Measurements from ENCODE around the gene WDR64.

DNA sequence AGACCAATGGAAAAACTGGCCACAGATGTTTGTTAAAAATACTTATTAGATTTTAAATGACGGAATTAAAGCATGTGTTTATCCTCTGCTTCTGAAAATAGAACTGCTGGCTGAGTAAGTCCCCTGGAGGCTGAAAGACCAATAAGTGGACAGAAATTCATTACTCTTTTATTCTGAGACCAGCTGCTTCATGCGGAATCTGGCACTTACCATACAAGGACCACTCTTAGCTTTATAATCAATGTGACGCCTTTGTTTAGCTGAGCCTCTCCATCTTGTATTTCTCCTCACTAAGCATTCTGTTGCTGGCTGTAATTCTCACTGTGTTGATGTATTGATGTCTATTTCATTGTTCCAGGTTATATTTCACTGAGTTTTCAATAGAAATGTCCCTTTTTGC is 189.6 kb downstream of the WDR64 start:
- TF ChIP-seq, protein P1, sequence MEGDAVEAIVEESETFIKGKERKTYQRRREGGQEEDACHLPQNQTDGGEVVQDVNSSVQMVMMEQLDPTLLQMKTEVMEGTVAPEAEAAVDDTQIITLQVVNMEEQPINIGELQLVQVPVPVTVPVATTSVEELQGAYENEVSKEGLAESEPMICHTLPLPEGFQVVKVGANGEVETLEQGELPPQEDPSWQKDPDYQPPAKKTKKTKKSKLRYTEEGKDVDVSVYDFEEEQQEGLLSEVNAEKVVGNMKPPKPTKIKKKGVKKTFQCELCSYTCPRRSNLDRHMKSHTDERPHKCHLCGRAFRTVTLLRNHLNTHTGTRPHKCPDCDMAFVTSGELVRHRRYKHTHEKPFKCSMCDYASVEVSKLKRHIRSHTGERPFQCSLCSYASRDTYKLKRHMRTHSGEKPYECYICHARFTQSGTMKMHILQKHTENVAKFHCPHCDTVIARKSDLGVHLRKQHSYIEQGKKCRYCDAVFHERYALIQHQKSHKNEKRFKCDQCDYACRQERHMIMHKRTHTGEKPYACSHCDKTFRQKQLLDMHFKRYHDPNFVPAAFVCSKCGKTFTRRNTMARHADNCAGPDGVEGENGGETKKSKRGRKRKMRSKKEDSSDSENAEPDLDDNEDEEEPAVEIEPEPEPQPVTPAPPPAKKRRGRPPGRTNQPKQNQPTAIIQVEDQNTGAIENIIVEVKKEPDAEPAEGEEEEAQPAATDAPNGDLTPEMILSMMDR (IDR thresholded peaks at IDR 0.05): no peak
- TF ChIP-seq POLR2AphosphoS5 (IDR thresholded peaks at IDR 0.05): no peak
- TF ChIP-seq POLR2A (IDR thresholded peaks at IDR 0.05): no peak
